ENCODE data around the gene GALNT6.

GALNT6 gene

GRCh38 chr12:51403159-51403558 is 12.0 kb upstream of the GALNT6 start:
- Histone ChIP-seq H3K79me2 (ENCODE audit: low read length) (no peaks in the 10 kb centered on the region), H3K9me3 (ENCODE audit: insufficient read depth, low read length) (no peaks in the 10 kb centered on the region), H2AFZ (ENCODE audit: low read depth, low read length) (no peak overlapping the region), H3K4me3 (ENCODE audit: low read length) (no peak overlapping the region), H3K36me3 (replicated peaks; ENCODE audit: low read depth, low read length) (no peaks in the 10 kb centered on the region), H3K27ac (ENCODE audit: low read length) (no peak overlapping the region), H4K20me1 (ENCODE audit: insufficient read depth, low read length) (no peaks in the 10 kb centered on the region), H3K27me3 (ENCODE audit: low read depth, low read length) (no peaks in the 10 kb centered on the region), H3K4me2 (ENCODE audit: low read length) (peak overlapping the region; percentile 16), H3K9ac (ENCODE audit: low read length) (no peak overlapping the region), H3K4me1 (ENCODE audit: low read length) (peaks cover 32% of the 10 kb centered on the region)
- TF ChIP-seq EZH2phosphoT487 (IDR thresholded peaks at IDR 0.05; ENCODE audit: low read depth): no peak
- TF ChIP-seq CTCF (IDR thresholded peaks at IDR 0.05; ENCODE audit: low read depth, low read length): no peak

- Histone ChIP-seq H3K4me2 (ENCODE audit: low read length) (no peak overlapping the region), H3K9me3 (ENCODE audit: insufficient read depth, low read length) (no peaks in the 10 kb centered on the region)
- TF ChIP-seq EZH2phosphoT487 (IDR thresholded peaks at IDR 0.05; ENCODE audit: low read depth): no peak
- TF ChIP-seq CTCF (IDR thresholded peaks at IDR 0.05; ENCODE audit: low read depth, low read length): no peak
These were observed 10.7 kb upstream of the GALNT6 start for GRCh38 chr12:51401900-51402299.

DNA sequence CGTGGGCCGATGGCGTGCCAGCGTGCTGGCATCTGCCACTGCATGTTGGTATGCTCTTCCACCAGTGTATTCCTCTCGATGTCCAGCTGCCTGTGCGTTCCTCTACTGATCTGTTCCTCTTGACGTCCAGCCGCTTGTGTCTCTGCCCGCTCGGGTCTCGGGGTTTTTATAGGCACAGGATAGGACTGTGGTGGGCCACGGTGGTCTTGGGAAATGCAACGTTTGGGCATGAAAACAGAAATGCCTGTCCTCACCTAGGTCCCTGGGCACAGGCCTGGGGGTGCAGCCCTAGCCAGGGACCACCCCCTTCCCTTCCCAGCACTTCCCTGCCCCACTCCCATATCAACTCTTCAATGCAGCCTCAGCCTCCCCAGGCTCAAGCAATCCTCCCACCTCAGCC is 10.3 kb upstream of the GALNT6 start:
- H3K36me3 ChIP-seq (replicated peaks; ENCODE audit: low read depth, low read length): no peaks in the 10 kb centered on the region
- no peak overlapping the region for H3K27ac ChIP-seq (ENCODE audit: low read length)
- H3K4me2 ChIP-seq (ENCODE audit: low read length): no peak overlapping the region
- H3K4me3 ChIP-seq (ENCODE audit: low read length): no peak overlapping the region
- H3K9me3 ChIP-seq (ENCODE audit: insufficient read depth, low read length): no peaks in the 10 kb centered on the region
- no peaks in the 10 kb centered on the region for H4K20me1 ChIP-seq (ENCODE audit: insufficient read depth, low read length)
- H3K4me1 ChIP-seq (ENCODE audit: low read length): peaks cover 45% of the 10 kb centered on the region
- no peaks in the 10 kb centered on the region for H3K79me2 ChIP-seq (ENCODE audit: low read length)
- H3K9ac ChIP-seq (ENCODE audit: low read length): no peak overlapping the region
- H2AFZ ChIP-seq (ENCODE audit: low read depth, low read length): no peak overlapping the region
- H3K27me3 ChIP-seq (ENCODE audit: low read depth, low read length): no peaks in the 10 kb centered on the region
- TF ChIP-seq EZH2phosphoT487 (IDR thresholded peaks at IDR 0.05; ENCODE audit: low read depth): no peak
- TF ChIP-seq CTCF (IDR thresholded peaks at IDR 0.05; ENCODE audit: low read depth, low read length): no peak

More at GRCh38 chr12:51401900-51402299, 10.7 kb upstream of the GALNT6 start:
- Histone ChIP-seq H2AFZ (ENCODE audit: low read depth, low read length) (no peak overlapping the region), H3K4me3 (ENCODE audit: low read length) (no peak overlapping the region), H3K27ac (ENCODE audit: low read length) (no peak overlapping the region), H3K27me3 (ENCODE audit: low read depth, low read length) (no peaks in the 10 kb centered on the region), H4K20me1 (ENCODE audit: insufficient read depth, low read length) (no peaks in the 10 kb centered on the region), H3K79me2 (ENCODE audit: low read length) (no peaks in the 10 kb centered on the region), H3K9ac (ENCODE audit: low read length) (no peak overlapping the region), H3K4me1 (ENCODE audit: low read length) (peaks cover 44% of the 10 kb centered on the region), H3K36me3 (replicated peaks; ENCODE audit: low read depth, low read length) (no peaks in the 10 kb centered on the region)

DNA sequence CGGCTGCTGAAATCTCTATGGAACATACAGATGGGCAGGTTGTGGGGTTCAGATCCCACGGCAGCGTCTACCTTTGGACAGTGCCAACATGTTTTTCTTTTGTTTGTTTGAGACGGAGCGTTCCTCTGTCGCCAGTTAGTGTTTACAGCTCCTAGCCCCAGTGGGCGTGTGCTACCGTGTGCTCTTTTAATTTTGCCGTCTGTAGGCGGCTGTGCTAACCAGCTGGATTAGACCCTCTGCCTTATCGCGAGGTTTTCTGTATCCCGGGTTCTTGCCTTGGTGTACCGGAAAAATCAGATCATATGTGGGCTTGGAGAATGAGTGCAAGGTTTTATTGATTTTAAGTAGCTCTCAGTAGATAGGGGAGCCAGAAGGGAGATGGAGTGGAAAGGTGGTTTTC is 9.8 kb upstream of the GALNT6 start:
- TF ChIP-seq CTCF (IDR thresholded peaks at IDR 0.05; ENCODE audit: low read depth, low read length): no peak
- H3K4me3 ChIP-seq (ENCODE audit: low read length): no peak overlapping the region
- H3K36me3 ChIP-seq (replicated peaks; ENCODE audit: low read depth, low read length): no peaks in the 10 kb centered on the region
- H3K79me2 ChIP-seq (ENCODE audit: low read length): no peaks in the 10 kb centered on the region
- H3K4me1 ChIP-seq (ENCODE audit: low read length): peaks cover 50% of the 10 kb centered on the region
- no peak overlapping the region for H2AFZ ChIP-seq (ENCODE audit: low read depth, low read length)
- H3K4me2 ChIP-seq (ENCODE audit: low read length): no peak overlapping the region
- H3K9me3 ChIP-seq (ENCODE audit: insufficient read depth, low read length): no peaks in the 10 kb centered on the region
- no peak overlapping the region for H3K9ac ChIP-seq (ENCODE audit: low read length)
- H4K20me1 ChIP-seq (ENCODE audit: insufficient read depth, low read length): no peaks in the 10 kb centered on the region
- no peaks in the 10 kb centered on the region for H3K27me3 ChIP-seq (ENCODE audit: low read depth, low read length)
- no peak overlapping the region for H3K27ac ChIP-seq (ENCODE audit: low read length)

All from OCI-LY3 (cell line).